Measurements from ENCODE around the gene ENDOG.
A peak's percentile ranks its signal among the peaks of the same experiment; 100 is the strongest.

Gene ENDOG

DNA sequence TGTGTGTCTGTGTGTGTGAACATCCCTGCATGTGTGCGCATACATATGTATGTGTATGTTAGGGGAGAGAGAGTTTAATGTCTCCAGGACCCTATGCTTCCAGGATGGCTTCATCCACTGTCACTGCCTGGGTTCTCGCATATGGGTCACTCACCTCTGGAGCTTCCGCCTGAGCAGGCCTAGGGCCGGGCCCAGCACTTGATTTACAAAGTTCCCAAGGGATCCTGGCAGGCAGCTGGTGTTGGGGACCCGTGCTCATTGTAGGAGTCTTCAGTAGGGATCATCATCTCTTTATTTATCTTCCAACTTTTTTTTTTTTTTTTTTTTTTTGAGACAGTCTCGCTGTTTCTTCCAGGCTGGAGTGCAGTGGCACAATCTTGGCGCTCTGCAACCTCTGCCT, 18.2 kb upstream of the ENDOG start:
- no peak for DNase-seq (ENCODE audit: low read depth, low spot score)

GRCh38 chr9:128802482-128802881, 15.8 kb upstream of the ENDOG start:
- DNase-seq (ENCODE audit: low read depth, low spot score), result no peak

DNA sequence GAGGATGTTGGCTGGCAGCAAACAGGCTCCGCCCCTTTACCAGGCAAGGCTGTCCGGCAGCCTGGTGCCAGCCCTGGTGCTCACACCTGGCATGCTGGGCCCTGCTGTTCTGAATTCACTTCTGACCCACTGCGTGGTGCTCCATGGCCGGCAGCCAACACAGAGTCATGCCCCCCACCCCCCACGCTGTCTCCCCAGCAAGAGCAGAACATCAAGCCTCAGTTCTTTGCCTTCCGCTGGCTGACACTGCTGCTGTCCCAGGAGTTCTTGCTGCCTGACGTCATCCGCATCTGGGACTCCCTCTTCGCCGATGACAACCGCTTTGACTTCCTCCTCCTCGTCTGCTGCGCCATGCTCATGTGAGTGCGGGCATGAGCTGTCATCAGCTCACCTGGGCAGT, 12.6 kb upstream of the ENDOG start:
- DNase-seq (ENCODE audit: low read depth, low spot score), result no peak

DNA sequence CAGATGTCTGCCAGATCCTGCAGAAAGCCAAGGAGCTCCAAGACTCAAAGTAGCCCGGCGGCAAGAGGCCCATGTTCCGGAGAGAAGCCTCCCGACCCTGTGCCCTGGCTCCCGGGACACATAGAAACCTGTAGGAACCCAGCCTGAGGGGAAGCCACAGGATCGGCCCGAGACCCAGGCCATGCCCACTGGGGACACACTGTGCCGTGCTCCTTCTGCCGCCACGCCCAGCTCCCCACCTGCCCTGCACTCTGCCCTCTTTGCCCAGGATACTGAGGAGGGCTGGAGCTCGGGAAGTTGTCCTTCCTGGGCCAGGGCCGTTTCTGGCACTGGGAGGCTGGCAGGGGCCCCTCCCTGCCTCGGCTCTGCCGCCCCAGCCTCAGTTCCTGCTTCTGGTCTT, 10.5 kb upstream of the ENDOG start:
- no peak for DNase-seq (ENCODE audit: low read depth, low spot score)

DNA sequence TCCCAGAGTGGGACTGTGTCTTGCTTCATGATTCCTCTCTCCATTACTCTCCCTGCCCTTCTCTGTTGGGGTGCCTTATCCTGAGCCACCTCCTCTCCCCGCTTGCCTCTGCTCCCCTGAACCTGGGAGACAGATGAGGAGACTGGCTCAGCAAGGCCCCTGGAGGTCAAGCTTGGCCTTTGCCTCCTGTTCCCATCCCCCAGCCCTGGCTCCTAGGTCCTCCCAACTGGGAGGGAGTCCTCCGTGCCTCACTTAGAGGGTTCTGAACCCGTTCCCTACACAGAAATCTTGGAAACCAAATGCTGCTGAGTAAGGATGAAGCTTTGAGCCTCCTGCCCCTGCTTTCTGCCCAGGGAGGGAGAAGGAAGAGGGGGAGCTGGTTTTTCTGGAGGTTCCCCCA, 9.8 kb upstream of the ENDOG start:
- no peak for DNase-seq (ENCODE audit: low read depth, low spot score)

GRCh38 chr9:128809036-128809599, 9.2 kb upstream of the ENDOG start:
- DNase-seq (ENCODE audit: low read depth, low spot score), result no peak

DNA sequence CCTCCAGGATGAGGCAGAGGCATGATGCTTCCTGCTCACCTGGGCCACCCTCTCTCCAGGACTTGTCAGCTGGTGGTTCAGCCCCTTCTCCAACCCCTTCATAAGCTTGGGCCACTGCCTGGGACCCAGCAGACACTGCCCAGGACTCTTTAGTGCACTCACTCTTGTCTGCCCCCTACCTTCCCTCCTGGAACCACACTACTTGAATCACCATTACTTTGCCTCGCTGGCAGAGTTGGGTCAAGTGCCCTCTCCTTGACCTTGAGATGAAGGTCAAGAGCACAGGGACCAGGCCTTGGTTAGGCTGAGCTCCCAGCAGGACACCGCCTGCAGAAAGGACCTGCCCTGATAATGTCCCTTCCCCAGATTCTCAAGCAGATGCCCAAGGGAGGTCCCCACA, 8.5 kb upstream of the ENDOG start:
- DNase-seq (ENCODE audit: low read depth, low spot score), result no peak

DNA sequence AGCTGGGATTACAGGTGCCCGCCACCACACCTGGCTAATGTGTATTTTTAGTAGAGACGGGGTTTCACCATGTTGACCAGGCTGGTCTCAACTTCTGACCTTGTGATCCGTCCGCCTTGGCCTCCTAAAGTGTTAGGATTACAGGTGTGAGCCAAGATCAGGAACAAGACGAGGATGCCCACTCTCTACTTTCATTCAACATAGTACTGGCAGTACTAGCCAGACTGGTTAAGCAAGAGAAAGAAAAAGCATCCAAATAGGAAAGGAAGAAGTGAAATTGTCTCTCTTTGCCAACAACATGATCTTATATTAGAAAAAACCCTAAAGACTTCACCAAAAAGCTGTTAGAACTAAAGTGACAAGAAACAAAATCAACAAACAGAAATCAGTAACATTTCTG, 7.4 kb upstream of the ENDOG start:
- DNase-seq (ENCODE audit: low read depth, low spot score), result no peak

DNA sequence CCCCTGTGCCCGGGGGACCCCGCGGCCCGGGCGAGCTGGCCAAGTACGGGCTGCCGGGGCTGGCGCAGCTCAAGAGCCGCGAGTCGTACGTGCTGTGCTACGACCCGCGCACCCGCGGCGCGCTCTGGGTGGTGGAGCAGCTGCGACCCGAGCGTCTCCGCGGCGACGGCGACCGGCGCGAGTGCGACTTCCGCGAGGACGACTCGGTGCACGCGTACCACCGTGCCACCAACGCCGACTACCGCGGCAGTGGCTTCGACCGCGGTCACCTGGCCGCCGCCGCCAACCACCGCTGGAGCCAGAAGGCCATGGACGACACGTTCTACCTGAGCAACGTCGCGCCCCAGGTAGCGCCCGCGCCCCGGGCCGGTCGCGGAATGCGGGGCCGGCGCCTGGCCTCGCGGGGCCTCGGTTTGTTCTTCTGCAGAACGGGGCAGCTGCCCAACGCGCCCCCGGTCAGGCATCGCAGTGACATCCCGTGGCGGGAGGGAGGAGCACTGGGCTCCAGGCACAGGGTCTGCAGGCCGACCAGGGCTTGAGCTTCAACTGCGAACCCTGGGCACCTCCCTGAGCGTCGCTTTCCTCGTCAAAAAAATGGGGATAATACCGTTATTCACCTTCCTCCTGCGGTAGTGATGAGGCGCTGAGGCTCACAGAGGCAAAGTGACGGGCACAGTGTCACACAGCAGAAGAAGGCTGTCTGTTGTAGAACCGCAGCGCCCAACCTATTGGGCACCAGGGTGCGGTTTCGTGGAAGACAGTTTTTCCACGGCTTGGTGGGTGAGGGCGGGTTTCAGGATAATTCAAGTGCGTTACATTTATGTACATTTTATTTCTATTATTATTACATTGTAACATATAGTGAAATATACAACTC, 777 bp downstream of the ENDOG start:
- DNase-seq (ENCODE audit: low read depth, low spot score), result peak; percentile 9

- no peak for DNase-seq (ENCODE audit: low read depth, low spot score)
These were observed 1.7 kb downstream of the ENDOG start for GRCh38 chr9:128819716-128820664.

DNA sequence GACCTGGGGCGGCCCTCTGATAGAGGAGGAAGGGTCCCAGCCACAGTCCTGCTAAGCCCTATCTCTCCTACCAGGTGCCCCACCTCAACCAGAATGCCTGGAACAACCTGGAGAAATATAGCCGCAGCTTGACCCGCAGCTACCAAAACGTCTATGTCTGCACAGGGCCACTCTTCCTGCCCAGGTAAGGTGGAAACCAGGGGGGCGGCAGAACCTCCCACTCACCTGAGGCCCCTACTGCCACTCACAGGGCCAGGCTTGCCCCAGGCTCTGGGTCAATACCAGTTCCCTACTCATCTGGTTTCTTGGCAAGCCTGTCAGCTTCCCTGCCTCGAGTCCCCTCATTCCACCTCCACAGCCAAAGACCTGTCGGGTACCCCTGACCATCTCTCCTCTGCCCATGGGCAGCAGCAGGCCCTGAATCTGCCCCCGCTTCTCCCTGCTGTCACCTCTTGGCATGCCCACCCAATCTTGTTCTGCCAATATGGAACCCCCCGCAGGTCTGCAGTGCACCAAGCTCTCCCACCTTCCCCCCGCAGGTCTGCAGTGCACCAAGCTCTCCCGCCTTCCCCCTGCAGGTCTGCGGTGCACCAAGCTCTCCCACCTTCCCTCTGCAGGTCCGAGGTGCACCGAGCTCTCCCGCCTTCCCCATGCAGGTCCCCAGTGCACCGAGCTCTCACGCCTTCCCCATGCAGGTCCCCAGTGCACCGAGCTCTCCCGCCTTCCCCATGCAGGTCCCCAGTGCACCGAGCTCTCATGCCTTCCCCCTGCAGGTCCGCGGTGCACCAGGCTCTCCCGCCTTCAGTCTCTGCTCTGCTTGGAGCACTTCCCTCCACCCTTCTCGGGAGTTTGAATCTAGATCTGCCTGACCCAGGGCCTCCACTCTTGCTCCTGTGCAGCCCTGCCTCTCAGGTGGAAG, 2.6 kb downstream of the ENDOG start:
- DNase-seq (ENCODE audit: low read depth, low spot score), result no peak

DNA sequence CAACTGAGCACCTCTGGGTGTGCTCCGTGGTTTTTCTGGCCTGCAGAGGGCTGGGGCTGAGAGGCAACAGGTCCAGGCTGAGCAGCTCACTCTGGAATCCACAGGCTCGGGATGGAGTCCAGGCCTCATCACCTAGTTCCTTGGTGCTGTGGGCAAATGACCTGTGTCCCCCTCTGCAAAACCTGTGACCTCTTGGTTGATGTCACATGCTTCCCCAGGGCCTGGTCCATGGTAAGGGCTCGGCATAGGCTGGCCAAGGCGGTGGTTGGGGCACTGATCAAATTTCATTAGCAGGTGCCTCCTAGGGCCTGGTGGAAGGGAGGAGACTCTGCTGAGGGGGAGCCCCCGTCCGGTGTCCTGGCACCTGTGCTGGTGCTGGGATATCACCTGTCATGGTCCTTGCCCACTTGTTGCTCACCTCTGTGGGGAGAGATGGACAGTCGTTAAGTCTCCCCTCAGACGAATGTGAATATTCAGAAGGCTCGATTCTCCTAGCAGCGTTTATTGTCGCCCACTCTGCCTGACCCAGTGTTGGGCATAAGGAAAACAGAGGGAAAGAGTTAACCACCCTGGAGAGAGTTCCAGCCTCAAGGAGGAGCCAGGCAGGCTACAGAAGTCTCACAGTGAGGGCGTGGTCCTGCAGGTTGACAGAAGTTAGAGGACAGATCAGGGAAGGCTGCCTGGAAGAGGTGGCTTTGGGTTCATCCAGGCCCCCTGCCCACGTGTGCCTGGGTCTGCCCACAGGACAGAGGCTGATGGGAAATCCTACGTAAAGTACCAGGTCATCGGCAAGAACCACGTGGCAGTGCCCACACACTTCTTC, 3.5 kb downstream of the ENDOG start:
- no peak for DNase-seq (ENCODE audit: low read depth, low spot score)

DNA sequence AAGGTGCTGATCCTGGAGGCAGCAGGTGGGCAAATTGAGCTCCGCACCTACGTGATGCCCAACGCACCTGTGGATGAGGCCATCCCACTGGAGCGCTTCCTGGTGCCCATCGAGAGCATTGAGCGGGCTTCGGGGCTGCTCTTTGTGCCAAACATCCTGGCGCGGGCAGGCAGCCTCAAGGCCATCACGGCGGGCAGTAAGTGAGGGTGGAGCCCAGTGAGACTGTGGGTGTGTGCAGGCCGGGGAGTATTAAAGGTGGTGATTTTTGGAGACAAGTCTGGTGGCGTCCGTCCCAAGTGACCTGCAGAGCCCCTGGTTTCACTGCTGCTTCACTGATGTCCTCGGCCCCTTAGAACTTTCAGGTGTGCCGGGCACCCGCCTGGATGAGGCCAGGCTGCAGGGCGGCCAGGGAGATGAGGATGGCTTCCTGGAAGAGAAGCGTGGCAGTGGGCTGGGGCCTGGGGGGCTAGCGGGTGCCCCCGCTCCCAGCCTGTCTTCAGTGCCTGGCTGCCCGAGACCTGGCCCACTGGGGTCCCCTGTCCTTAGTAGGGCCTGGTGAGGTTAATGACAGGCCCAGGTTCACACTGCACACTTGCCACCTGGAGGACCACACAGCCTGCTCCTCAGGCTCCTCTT, 4.2 kb downstream of the ENDOG start:
- DNase-seq (ENCODE audit: low read depth, low spot score), result no peak

DNA sequence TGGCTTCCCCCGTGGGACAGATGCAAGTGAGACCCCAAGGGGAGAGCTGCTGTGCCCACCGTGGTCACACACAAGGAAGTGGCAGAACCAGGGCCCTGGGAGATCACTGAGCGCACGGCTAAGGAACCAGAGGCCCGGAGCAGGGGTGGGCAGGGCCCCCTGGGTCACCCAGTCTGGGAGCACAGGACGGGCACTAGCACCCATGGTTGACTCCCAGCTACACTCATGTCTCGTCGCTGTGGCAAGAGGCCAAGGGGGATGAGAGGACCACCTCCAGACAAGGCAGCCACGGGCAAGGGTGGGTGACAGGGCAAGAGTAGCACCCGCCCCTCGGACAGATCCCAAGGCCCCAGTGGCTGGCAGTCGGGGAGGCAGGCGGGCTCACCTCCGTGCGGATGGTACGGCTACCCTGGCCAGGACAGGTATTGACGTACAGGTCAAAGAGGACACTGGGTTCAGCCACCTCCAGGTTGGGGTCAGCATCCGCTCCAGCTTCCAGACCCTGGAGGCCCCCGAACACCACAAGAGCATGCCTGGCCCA, 5.1 kb downstream of the ENDOG start:
- DNase-seq (ENCODE audit: low read depth, low spot score), result no peak

DNA sequence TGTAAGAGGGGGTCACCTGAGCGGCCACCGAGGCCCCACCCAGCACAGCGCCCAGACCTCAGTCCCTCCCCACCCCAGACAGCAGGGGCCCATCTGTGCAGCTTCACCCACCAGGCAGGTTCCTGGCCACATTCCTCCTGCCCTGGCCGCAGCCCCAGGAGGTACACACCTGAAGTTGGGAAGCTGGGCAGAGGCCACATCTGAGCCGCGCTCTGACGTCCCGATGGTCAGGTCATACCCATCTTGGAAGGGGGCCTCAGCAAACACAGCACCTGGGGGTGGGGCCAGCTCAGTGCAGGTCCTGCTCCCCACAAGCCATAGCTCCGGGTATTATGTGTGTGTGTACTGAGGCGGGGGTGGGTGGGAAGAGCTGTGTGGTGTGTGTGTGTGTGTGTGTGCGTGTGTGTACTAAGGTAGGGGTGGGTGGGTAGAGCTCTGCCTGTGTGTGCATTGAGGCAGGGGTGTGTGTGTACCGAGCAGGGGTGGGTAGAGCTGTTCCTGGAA, 5.7 kb downstream of the ENDOG start:
- no peak for DNase-seq (ENCODE audit: low read depth, low spot score)

DNA sequence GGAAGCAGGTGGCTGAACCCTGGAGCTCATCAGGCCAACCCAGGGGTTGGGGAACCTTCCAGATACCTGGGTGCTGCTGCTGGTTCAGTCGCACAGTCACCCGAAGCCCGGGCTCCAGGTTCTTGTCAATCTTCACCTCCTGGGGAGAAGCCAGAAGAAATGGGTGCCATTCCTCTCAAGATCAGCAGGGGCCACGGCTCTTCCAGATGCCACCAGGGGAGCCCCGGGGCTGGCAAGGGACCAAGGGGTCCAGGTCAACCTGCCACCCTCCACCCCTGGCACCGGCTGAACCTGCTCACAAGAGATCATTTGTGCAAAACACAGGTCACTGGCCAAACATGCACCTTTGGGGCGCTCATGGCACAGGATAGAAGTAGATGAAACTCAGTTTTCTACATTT, 6.6 kb downstream of the ENDOG start:
- no peak for DNase-seq (ENCODE audit: low read depth, low spot score)

GRCh38 chr9:128825923-128826700, 7.8 kb downstream of the ENDOG start:
- DNase-seq (ENCODE audit: low read depth, low spot score), result no peak

DNA sequence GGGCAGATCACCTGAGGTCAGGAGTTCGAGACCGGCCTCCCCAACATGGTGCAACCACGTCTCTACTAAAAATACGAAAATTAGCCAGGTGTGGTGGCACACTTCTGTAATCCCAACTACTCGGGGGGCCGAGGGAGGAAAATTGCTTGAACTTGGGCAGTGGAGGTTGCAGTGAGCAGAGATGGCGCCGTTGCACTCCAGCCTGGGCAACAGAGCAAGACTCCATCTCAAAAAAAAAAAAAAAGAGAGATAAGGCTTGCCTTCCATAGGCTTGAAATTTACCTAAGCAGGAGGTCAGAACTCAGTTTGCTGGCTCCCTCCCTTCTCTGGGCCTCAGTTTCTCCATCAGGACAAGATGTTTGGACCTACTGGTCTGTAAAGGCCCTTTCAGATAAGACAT, 10.0 kb downstream of the ENDOG start:
- DNase-seq (ENCODE audit: low read depth, low spot score), result no peak
